Stromal cell of bone marrow (primary cell): ENCODE data around the gene TBX10.
"Not testable (repeated sequence)": the region's sequence is repeated elsewhere in the genome, so short reads cannot be mapped to it uniquely, and the experiment has no call there.

ENCODE experiments used
- DNase-seq: peaks from one replicate; pipeline ENCODE4 v3.0.0-alpha.2; 2012; ENCODE audit warnings: low read depth

Gene TBX10

DNA sequence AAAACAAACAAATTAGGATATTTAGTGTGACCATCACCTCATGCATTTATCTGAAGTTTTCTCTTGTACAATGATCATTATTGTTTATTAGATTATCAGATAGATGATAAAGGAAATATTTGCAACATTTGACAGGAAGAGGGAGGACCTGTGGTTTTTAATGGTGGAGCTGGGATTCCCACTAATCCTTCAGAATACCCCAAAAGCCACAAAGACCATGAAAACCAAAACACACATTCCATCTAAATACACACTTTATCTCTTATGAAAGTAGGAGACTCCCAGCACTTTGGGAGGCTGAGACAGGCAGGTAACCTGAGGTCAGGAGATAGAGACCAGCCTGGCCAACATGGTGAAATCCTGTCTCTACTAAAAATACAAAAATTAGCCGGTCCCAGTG lies 40.4 kb downstream of the TBX10 start:
- no peak for DNase-seq

DNA sequence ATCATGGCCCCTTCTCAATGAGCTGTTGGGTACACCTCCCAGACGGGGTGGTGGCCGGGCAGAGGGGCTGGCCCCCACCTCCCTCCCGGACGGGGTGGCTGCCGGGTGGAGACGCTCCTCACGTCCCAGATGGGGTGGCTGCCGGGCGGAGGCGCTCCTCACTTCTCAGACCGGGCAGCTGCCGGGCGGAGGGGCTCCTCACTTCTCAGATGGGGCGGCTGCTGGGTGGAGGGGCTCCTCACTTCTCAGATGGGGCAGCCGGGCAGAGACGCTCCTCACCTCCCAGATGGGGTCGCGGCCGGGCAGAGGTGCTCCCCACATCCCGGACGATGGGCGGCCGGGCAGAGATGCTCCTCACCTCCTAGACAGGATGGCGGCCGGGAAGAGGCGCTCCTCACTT lies 41.6 kb downstream of the TBX10 start:
- DNase-seq = not testable (repeated sequence)

DNA sequence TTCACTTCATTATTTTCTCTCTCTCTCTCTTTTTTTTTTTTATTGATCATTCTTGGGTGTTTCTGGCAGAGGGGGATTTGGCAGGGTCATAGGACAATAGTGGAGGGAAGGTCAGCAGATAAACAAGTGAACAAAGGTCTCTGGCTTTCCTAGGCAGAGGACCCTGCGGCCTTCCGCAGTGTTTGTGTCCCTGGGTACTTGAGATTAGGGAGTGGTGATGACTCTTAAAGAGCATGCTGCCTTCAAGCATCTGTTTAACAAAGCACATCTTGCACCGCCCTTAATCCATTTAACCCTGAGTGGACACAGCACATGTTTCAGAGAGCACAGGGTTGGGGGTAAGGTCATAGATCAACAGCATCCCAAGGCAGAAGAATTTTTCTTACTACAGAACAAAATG lies 42.1 kb downstream of the TBX10 start:
- DNase-seq = not testable (repeated sequence)

DNA sequence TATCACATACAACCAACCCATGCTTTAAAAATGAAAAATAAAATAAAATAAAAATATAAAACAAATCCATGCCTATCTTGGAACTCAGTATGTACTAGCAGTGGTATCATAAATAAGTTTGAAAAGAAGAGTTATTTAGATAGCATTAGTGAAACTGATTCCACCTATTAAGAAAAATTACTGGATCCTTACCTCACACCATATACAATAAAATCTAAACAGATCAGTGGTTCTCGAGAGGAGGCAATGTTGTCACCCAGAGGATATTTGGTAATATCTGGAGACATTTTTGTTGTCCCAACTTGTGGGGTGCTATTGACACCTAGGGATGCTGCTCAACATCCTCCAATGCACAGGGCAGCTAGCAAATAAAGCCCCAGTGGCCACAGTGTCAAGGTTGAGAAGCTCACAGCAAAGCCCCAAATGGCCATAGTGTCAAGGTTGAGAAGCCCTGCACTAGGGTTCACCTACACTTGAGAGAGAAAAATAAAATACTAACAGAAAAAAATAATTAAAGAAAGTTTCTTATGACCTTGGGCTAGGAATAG lies 42.7 kb downstream of the TBX10 start:
- DNase-seq = no peak

DNA sequence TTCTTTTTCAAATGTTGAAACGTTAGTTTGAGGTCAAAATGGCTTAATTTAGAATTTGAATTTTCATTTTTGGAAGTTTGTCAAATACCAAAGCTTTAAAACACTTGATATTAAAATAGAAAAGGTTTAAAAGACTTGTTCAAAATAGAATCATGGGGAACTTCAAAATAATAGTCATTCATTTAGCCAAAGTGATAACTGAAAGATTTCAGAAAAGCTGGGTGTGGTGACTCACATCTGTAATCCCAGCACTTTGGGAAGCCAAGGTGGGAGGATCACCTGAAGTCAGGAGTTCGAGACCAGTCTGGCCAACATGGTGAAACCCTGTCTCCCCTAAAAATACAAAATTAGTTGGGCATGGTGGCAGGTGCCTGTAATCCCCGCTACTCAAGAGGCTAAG lies 45.1 kb downstream of the TBX10 start:
- DNase-seq = no peak

DNA sequence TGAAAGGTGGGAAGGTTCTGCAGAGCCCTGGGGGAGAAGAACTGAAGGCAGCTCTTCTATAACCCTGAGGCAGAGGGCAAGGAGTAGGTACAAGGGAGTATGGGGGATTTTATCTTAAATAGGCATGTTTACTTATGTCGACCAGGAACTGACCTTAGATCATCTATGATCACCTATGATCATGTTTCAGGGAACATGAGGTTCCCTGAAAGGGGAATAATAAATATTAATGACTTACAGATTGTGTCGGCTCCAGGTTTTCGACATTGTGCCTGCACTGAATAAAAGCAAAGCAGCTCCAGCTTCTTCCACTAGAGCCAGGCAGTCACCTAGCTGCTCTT lies 46.0 kb downstream of the TBX10 start:
- DNase-seq = no peak

DNA sequence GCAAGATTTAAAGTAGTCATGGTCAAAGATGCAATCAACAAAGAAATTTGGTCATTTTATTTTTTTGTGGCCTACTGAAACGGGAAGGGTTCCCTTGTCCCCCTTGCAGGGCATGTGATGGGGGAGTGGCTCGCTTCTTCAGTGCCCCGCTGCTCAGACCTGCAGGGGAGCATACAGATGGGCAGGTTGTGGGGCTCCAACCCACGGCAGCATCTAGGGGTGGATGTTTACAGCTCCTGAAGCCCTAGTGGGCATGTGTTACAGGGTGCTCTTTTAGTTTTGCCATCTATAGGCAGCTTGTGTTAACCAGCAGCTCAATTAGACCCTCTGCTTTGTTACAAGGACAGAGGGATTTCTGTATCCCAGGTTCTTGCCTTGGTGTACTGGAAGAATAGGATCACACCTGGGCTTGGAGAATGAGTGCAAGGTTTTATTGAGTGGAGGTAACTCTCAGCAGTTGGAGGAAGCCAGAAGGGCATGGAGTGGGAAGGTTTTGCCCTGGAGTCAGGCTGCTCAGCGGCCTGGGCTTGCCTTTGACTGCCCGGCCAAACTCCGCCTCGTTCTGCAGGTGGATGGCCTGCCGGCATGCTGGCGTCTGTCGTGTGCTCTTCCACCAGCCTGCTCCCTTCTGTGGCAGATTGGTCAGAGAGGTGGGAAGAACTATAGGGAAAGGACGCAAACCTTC lies 46.5 kb downstream of the TBX10 start:
- DNase-seq = no peak

DNA sequence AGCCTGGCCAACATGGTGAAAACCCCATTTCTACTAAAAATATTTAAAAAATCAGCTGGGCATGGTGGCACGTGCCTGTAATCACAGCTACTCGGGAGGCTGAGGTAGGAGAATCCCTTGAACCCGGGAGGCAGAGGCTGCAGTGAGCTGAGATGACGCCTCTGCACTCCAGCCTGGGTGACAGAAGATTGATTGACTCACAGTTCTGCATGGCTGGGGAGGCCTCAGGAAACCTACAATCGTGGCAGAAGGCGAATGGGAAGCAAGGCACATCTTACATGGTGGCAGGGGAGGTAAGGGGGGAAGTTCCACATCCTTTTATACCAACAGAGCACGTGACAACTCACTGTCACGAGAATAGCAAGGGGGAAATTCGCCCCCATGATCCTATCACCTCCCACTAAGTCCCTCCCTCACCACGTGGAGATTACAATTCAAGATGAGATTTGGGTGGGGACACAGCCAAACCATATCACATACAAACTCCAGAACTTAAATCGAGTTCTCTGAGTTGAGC lies 50.6 kb downstream of the TBX10 start:
- DNase-seq = not testable (repeated sequence)

DNA sequence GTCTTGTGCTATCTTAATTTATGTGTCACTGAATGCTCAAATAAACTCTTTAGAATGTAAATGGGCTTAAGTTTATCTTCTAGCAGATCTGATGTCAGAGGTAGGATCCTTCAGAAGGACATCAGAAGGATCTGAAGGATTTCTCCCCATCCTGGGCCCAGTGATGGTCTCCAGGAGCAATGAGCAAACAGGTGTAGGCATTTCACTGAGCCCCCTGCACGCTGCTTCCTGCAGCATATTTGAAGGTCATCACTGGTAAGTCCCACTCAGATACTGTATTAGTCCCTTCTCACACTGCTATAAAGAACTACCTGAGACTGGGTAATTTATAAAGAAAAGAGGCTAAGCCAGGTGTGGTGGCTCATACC lies 51.4 kb downstream of the TBX10 start:
- DNase-seq = no peak

DNA sequence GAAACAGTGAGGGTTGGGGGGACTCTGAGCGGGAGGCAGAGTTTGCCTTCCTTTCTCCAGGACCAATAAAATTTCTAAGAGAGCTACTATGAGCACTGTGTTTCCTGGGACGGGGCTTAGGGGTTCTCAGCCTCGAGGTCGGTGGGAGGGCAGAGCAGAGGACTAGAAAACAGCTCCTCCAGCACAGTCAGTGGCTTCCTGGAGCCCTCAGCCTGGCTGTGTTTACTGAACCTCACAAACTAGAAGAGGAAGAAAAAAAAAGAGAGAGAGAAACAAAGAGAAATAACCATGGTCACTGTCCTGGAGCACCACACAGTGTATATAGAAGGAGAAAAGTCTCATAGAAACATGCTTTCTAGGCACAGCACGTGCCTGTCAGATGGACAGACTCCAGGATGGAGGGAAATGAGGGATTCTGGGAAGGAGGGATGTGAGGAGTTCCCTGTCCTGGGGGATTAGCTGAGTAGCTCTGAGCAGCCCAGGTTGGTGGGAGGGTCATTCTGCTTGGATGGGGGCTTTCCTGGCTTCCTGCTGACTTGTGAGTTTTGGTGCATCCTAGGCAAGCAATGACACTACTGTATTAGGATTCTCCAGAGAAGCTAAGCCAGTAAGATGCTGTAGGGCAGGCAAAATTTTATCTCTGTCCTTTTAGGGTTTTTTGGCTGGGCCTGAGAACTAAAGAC lies 52.9 kb downstream of the TBX10 start:
- DNase-seq = no peak

DNA sequence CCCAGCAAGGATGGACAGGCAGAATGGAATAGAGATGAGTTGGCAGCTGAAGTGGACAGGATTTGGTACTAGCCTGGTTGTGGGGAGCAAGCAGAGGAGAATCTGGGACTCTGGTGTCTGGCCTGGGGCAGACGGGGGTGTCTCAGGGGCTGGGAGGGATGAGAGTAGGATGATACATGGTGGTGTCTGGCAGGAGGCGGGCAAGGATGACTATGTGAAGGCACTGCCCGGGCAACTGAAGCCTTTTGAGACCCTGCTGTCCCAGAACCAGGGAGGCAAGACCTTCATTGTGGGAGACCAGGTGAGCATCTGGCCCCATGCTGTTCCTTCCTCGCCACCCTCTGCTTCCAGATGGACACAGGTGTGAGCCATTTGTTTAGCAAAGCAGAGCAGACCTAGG lies 53.7 kb downstream of the TBX10 start:
- DNase-seq = no peak

DNA sequence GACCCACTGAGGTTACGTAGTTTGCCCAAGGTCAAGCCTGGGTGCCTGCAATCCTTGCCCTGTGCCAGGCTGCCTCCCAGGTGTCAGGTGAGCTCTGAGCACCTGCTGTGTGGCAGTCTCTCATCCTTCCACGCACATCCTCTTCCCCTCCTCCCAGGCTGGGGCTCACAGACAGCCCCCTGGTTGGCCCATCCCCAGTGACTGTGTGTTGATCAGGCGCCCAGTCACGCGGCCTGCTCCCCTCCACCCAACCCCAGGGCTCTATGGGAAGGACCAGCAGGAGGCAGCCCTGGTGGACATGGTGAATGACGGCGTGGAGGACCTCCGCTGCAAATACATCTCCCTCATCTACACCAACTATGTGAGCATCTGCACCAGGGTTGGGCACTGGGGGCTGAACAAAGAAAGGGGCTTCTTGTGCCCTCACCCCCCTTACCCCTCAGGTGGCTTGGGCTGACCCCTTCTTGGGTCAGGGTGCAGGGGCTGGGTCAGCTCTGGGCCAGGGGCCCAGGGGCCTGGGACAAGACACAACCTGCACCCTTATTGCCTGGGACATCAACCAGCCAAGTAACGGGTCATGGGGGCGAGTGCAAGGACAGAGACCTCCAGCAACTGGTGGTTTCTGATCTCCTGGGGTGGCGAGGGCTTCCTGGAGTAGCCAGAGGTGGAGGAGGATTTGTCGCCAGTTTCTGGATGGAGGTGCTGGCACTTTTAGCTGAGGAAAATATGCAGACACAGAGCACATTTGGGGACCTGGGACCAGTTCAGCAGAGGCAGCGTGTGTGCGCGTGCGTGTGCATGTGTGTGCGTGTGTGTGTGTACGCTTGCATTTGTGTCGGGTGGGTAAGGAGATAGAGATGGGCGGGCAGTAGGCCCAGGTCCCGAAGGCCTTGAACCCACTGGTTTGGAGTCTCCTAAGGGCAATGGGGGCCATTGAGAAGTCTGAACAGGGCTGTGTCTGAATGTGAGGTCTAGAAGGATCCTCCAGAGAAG lies 54.4 kb downstream of the TBX10 start:
- no peak for DNase-seq

DNA sequence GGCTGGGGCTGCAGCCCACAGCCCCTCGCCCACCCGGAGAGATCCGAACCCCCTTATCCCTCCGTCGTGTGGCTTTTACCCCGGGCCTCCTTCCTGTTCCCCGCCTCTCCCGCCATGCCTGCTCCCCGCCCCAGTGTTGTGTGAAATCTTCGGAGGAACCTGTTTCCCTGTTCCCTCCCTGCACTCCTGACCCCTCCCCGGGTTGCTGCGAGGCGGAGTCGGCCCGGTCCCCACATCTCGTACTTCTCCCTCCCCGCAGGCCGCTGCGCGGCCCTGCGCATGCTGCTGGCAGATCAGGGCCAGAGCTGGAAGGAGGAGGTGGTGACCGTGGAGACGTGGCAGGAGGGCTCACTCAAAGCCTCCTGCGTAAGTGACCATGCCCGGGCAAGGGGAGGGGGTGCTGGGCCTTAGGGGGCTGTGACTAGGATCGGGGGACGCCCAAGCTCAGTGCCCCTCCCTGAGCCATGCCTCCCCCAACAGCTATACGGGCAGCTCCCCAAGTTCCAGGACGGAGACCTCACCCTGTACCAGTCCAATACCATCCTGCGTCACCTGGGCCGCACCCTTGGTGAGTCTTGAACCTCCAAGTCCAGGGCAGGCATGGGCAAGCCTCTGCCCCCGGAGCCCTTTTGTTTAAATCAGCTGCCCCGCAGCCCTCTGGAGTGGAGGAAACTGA lies 55.2 kb downstream of the TBX10 start:
- DNase-seq = no peak

DNA sequence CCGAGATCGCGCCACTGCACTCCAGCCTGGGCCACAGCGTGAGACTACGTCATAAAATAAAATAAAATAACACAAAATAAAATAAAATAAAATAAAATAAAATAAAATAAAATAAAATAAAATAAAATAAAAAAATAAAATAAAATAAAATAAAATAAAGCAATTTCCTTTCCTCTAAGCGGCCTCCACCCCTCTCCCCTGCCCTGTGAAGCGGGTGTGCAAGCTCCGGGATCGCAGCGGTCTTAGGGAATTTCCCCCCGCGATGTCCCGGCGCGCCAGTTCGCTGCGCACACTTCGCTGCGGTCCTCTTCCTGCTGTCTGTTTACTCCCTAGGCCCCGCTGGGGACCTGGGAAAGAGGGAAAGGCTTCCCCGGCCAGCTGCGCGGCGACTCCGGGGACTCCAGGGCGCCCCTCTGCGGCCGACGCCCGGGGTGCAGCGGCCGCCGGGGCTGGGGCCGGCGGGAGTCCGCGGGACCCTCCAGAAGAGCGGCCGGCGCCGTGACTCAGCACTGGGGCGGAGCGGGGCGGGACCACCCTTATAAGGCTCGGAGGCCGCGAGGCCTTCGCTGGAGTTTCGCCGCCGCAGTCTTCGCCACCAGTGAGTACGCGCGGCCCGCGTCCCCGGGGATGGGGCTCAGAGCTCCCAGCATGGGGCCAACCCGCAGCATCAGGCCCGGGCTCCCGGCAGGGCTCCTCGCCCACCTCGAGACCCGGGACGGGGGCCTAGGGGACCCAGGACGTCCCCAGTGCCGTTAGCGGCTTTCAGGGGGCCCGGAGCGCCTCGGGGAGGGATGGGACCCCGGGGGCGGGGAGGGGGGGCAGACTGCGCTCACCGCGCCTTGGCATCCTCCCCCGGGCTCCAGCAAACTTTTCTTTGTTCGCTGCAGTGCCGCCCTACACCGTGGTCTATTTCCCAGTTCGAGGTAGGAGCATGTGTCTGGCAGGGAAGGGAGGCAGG lies 56.0 kb downstream of the TBX10 start, which contains the start of gene GSTP1:
Gene GSTP1 (plus strand): TSS at position 566 of the 958 bp plus-strand sequence. CDS start 32 bp downstream, at position 598.
- DNase-seq = peak; percentile 86

DNA sequence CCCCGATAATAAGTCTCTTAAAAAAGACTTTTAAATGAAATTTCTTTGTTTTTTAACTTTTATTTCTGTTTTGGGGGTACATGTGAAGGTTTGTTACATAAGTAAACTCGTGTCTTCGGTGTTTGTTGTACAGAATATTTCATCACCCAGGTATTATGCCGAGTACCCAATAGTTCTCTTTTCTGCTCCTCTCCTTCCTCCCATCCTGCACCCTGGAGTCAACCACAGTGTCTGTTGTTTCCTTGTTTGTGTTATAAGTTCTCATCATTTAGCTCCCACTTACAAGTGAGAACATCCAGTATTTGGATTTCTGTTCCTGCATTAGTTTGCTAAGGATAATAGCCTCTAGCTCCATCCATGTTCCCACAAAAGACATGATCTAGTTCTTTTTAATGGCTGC lies 57.6 kb downstream of the TBX10 start:
- no peak for DNase-seq

DNA sequence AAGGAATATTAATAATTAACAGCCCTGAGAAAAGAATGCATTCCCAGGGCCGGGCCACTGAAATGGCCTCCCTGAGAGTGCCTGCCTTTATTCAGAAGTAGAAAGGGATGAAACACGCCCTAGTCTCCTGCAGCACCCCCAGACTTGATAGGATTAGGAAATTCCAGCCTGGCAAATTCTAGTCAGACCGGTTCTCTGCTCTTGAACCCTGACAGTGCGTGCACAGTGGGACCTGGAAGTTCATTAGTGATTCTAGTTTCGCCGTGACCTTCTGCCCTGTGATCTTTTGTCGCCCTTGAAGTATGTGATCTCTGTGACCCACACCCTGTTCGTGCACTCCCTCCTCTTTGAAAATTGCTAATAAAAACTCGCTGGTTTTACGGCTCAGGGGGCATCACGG lies 58.1 kb downstream of the TBX10 start:
- DNase-seq = no peak
